Glomerular visceral epithelial cell (primary cell): Measurements from ENCODE around the gene CCHCR1.
A peak's percentile ranks its signal among the peaks of the same experiment; 100 is the strongest.

Experiments used
- DNase-seq: peaks from one replicate; pipeline ENCODE4 v3.0.0-alpha.2; 2016; ENCODE audit errors: extremely low spot score

CCHCR1 gene

DNA sequence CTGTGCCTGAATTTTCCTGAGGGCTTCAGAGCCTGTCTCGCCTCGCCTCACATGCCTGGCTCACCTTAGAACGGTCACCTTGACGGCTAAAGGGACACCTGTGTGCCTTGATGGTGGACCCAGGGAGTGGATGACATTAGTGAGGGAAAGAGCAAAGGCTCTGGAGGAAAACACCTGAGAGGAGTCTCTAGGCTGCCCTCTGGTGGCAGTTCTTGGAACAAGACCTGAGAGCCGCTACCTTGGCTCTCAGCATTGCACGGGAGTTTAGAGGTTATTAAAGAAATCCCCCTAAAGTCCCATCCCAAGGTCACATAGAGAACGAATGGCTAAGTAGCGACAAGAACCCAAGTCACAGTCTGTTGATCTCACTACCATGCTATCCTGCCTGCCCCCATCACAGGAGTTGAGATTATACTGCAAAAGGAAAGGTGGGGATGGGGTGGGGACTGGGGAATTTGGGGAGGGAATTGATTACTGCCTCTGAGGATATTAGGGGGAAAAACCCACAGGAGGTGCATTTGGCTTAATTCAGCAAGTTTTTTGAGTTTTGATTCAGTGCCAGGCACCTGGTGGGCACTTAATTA lies 29.4 kb downstream of the CCHCR1 start:
- DNase-seq, result peak; percentile 68

DNA sequence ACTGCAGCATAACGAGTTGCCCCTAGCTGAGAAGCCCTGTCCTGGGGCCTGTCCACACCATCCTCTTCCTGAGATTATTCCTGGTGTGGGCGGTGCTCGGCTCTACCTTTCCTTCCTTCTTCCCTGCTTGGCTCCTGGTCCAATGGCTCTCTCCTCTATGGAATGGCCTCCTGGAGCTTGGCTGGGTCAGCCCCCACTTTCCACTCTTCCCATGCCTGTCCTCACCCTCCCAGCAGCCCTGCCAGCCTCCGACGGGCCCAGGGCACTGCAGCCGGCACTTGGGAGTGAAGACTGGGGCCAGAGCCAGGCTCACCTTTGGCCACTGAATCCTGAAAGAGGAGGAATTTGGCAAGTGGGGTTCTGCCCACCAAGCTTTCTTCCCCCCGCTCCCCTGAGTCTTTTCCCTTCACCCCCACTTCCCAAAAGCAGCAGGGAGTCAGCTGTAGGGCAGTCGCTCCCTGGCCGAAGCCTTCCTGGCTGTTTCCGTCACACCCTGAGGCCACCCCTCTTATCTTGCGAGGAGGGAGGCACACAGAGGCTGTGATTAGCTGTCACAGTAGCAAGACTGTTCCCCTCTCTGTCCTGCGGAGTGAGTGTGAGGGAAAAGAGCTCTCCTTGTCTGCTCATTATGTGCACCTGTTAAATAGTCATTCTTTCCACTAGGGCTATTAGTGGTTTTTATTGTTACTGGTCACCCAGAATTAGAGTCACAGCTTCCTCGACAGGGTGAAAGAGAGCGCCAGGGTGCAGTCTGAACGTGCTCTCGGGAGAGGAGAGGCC lies 31.0 kb downstream of the CCHCR1 start:
- no peak for DNase-seq

DNA sequence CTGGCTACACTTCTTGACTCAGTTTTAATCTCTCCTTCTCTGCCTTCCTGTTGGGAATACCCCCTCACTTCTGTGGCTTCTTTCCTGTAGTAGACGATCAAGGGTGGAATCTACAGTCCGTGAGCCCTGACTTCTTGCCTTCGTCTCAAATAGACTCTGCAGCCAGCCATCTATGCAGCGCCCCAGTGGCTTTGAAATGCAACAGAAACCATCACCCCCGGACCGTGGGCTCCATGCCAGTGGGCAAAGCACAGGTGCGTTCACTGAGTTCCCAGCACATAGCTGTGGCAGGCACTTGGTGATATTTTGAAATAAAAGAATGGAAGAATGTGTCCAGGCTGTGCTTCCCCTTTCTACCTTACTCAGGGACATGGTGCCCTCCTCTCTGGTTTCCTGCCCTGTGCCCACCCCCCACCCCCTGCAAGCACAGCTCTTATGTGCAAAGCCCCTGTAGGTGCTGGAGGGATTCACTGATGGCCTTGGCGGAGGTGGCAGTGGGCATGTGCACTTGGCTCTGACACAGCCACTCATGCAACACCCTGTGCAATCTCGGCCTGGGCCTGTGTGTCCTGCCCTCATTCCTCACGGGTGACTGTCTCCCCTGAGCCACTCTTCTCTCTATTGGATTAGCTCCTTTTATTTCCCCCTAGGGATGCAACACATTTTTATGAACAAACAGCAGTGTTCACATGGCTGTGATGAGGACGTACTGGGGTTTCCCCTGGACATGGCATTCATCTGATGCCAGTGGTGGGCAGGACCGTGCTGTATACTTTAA lies 31.8 kb downstream of the CCHCR1 start:
- DNase-seq, result peak; percentile 52

DNA sequence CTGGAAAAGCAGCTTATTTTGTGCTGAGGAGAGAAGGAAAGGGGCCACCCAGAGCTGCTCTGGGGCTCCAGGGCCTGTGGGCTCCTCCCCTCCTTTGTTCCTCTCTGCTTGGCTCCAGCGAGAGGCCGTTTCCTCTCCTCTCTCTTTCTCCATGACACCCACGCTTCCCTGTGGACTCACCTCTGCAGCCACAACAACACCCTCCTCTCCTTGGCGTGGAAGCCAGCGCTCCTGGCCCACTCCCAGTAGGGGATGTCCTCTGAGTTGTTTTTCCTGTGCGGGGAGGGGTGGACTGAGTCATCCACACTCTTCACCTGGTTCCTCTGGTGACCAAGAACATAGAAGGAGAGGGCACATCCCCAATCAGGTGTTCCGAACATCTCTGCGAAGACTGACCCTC lies 32.4 kb downstream of the CCHCR1 start:
- DNase-seq, result peak; percentile 60

DNA sequence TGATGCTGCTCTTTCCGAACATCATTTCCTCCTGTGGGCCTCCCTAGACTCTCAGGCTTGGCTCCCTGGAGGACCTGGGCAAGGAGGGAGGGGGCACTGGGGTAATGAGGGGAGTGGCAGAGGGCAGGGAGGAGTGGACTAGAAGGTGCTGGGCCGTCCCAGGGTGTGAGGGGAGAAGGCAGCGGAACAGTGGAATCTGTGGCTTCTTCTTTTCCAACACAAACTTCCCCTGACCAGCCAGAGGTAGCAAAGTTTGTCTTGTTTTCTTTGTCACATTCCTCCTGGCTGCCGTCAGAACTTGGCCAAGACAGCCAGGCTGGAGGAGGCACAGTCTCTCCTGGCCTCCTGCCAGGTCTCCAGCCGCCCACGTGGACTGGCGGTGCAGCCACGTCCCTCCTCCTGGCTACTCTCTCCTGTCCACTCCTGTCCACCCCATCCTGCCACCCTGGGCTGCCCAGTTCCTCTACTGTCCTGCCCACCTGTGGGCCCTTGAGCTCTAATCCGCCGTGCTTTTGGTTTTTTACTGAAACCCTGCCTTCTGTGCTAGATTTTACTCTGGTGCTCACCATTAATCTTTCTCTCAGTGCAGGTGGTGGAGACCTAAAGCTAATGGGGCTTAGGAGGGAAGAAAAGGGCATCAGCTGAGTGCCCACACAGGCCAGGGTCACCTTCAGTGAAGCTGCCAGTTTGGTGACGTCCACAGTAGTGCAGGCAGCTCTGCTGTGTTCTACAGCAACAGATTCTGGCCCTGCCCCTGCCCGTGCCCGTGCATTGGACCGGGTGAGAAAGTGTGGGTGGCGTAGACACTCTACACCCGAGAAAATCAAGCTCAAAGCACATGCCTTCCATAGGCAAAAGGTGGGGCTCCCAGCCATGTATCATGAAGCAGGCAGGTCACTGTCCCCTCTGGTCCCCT lies 34.6 kb downstream of the CCHCR1 start:
- DNase-seq, result peak; percentile 94

DNA sequence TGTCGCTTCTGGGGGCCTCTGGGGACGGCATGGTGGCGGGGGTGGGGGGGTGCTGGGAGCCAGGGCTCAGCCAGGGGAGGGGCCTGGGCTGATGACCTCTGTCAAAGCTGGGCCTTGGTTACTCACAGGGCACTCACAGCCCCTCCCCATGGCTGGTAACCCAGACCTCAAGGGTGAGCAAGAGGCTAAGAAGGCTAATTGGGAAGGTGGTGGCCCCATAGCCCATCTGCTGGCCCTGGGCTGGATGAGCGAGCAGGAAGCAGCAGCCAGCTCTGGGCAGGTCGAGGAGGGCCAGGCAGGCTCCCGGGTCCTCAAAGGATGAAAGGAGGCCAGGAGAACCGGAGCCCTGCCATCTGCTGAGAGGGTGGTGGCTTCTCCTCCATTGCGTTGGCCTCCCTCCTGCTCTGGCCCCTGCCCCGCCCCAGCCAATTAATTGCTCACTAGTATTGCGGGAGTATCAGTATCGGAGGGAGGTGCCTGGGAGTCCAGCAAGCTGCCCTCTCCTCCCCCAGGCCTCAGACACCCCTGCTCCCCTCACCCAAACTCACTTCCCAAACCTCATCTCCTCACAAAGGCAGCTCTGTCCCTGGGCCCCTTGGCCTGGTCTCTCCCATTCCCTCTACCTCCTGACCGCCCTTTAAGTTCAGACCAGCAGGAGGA lies 36.3 kb downstream of the CCHCR1 start:
- no peak for DNase-seq

DNA sequence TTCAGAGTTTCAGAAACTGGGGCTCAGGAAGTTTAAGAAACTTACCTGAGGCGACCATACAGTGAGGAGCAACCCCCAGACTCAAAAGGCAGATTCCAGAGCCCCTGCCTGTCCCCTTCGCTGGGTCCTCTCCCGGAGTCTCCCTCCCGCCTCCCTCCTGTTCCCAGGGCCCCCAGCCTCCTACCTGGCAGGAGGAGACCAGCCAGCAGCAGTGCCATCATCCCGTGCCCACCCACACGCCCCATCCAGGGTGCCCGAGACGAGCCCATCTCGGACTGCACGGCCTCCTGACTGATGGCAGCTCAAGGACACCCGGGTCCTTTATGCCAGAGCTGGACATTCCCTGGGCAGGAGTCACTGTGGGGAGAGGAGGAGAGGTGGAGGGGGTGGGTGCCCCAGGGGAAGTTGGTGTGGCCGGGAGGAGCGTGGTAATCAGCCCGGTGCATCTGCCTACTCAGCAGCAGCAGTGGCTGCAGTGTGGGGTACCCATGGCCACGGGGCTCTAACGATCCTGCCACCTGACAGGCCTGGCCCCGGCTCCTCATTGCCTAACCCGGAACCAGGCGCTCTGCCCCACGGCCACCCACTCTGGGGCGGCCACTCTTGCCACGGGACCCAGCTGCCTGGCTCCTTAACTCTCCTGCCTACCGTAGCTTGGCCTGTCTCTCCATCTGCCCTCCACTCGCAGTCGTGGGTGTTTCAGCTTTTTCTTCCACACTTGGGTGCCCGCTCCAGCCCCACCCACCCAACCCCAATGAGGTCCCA lies 37.3 kb downstream of the CCHCR1 start, which contains the start of gene CDSN:
TSS of gene CDSN (minus strand) at position 296 of the 765 bp plus-strand sequence. CDS start at position 269, 27 bp downstream.
- no peak for DNase-seq

DNA sequence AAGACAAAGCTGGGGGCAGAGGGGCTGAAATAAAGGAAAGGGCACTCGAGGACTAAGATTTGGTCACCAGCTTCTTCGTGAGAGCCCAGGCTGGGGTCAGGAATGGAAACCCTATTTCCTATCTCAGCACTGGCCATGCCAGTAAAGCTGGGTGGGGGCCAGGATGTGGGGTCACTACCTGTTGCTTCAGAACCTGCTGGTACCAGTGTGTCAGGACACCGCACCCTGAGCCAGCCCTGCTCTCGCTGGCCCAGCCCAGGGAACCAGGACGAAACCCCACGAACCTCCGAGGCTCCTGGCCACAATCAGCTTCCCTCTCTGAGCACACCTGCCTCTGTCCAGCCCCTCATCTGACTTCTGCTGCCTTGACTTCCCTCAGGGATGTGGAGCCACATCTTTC lies 39.4 kb downstream of the CCHCR1 start:
- no peak for DNase-seq

DNA sequence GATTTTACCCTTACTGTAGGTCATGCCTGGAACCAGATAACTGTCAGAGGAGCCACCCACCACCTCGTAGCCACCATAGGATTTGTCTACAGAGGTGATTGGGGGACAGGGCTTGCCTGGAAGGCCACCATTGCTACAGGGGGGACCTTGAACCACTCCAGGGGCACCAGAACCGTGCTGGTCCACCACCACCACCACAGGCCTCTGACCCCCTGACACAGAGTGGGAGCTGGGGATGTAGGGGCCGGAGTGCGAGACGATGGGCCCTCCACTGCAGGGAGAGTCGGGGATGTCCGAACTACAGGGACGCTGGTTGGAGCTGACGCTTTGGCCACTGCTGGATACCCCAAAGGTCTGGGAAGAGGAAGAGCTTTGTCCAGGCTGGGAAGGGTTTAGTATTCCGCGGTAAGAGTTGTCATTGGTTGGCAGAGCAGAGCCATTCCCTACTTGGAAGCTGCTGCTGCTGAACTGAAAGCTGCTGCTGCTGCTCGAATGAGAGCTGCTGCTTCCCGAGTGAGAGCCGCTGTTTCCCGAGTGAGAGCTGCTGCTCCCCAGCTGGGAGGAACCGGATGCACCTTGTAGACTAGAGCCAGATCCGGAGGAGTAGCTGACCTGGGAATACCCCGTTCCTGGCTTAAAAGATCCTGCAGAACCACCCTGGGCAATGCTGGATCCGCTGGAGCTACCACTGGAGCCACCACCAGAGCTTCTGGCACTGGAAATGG lies 40.8 kb downstream of the CCHCR1 start:
- no peak for DNase-seq

DNA sequence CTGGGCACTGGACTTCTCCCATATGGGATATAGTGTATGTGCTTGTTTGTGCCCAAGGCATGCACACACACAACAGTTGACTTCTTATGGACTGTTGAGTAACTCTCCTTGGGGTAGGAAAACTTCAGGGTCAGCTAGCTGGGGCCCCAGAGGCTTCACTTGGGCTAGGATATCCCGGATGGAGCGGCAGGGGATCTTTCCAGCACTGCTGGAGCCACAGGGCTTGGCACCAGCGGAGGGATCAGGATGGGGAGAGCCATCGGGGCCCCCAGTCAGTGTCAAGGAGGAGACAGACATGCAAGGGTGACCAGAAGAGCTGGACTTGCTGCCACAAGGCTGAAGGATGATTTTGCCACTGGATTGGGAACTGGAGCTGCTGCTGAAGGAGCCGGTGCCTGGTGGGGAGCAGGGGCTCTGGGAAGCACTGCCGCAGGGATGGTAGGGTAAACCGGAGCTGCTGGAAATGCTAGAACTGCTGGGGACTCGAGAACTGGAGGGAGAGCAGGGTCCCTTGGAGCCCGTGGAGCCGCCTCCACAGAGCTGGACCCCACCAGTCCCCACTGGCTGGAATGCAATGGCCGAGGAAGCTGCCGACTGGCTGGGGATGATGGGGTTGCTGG lies 41.6 kb downstream of the CCHCR1 start:
- no peak for DNase-seq

DNA sequence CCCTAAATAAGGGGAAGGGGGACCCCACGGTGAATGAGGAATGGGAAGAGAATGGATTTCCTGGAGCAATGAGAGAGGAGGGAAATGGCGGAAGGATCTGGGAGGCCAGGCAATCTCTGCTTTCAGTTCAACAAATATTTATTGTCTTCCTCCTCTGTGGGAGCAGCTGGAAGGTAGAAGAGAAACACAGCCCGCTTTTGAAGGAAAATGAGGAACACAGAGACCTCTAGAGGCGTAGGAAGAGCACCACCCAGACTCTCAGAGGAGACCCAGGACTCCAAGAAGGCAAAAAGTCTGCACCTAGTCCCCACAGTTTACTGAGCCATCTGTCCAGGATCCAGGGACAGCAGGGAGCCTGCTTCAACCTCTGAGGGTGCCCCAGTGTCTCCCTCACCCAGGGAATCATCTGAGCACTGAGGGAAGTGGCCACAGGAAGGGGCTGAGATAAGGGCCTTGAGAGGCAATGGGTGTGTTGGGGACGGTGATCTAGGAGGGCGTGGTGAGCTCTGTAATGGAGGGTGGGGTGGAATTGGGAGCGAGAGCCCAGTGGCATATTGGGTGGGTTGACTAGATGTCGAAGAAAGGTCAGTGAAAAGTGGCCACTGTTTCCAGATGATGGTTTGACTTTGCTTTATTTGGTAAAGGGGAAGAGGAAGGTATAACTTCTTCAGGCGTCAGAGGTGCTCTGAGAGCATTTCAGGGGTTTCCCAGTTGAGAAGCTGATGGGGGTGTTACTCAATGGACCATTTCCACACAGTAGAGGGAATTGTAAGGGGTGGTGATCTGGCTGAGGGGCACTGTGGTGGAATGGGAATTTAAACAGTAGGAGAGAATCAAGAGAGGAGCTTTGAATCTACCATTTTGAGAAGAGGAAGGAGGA lies 42.4 kb downstream of the CCHCR1 start:
- peak; percentile 51 for DNase-seq

DNA sequence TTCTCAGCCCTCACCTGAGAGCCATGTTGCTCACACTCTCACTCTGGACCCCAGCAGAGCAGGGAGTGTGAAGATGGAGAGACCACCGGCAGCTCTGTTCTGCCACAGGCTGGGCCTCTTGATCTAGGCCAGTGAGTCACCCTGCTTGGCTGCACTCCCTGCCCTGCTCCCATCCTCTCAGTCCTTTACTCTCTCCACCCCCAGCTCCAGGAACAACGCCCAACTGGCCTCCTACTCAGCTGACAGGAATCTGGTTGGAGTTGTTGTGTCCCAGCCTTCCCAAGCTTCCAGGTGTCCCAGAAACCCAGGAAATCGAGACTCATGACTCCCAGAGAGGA lies 43.1 kb downstream of the CCHCR1 start, which contains the start of gene PSORS1C1:
TSS of gene PSORS1C1 (plus strand) at position 260 of the 338 bp plus-strand sequence. CDS start 14,833 bp downstream, outside the sequence.
- peak; percentile 92 for DNase-seq

DNA sequence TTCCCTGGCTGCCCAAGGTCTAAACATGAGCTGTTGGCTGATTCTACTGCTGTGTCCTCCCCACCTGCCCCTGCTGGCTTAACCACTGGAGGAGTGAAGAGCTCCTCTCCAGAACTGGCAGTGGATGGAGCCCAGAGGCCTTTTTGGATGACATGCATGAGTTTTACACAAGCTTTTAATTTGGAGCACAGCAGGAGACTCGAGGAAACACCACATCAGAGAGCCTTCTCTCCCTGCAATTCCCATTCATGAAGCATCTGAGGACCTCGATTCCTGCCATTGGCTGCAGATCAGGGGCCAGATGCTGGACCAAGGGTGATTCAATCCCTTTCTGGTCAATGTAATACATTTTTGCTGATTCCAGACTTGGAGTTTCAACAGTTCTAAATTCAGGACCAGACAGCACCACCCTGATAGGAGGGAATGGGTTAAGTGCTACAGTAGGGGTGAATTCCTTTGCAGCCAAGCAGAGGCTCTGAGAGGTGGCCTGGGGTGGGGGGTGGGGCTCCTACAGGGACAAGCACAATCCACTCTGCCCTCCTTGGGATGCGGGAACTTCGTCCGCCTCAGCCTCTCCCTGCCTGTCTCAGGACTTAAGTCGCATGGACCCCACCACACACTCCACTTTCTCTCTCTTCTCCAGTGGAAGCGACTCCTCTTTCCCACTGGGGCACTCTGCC lies 43.6 kb downstream of the CCHCR1 start:
- peak; percentile 52 for DNase-seq

DNA sequence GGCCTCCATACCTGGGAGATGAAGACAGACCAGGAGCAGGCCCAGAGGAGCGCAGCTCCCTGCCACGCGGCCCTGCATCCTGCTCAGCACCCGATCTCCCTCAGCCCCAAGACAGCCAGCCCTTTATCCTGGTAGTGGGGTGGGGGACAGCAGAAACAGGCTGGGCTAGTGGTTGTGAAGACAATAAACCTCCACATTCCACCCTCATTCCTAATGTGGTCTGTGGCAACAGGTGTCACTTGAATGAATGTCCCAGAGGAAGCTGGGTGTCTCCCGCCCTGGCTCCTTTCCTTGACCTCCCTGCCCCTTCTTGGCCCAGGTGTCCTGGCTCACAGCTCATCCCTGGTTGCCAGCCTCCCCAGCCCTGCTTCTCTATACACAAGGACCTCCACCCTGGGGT lies 45.1 kb downstream of the CCHCR1 start, which contains the start of gene C6orf15:
TSS of gene C6orf15 (minus strand) at position 98 of the 400 bp plus-strand sequence. CDS start at position 78, 20 bp downstream.
- no peak for DNase-seq

DNA sequence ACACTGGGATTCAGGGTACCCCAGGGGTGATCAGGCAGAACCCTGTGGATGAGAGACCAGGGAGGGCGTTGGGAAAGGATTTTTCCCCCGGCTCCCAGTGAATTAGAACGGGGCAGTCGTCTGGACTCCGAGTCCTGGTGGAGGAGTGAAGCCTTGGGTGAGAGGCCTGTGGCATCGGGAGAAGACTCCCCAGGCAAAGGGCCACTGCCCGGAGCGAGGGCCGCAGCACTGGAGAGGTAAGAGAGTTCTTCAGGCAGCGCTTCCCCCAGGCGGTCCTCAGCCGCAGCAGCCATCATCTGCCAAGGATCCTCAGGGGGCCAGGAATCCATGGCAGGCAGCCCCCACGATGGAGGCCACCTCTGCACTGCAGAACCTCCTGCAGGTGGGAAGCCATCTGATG lies 45.9 kb downstream of the CCHCR1 start:
- no peak for DNase-seq

DNA sequence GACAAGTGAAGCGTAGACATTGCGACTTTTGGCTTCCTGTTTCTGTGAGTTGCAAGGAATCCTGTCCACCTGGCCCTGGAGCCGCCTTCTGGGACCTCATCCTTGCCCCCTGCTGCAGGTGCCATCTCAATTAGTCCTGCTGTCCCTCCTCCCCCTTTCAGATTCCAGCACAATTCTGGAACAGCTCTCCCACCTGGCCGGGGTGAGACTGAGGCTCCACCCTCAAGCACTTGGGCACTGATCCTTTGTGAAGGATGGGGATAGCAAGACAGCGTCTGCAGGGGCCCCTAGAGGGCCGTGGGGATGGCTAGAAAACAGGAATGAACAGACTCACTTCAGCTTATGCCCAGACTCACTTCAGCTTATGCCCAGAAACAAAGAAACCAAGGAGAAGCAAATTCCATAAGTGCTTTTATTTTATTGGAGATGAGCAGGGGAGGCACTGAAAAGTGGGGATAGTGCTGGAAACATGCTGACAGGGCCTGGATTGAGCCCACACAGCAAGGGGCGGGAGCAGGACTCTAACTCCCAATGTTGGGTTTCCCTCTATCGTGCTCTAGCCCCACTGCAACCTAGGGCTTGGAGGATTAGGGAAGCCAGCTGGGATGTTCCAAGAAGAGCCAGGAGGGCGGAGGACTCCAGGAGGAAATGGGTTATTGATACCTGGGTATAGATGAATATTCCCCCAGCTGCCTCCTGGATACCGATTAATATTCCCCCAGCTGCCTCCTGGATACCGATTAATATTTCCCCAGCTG lies 46.6 kb downstream of the CCHCR1 start:
- DNase-seq, result no peak

DNA sequence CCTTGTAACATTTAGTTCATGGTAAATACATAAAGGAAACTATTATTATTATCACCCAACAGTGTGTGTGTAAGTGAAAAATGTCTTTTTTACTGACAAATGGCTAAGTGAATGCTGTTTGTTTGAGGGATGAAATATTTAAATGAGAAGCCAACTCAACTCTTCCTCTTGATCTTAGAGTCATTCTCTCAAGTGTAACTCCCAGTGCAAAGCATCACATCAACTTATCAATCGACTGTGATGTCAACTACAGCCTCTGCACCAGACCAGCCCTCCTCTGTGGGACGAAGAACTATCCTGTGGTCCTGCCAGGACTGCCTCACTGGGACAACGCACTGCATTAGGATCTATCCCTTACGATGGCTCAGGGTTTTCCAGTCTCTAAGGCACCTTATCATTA lies 50.5 kb downstream of the CCHCR1 start:
- no peak for DNase-seq
